Measurements from ENCODE around the gene PITPNM3.
A peak's percentile ranks its signal among the peaks of the same experiment; 100 is the strongest.

PITPNM3 gene

GRCh38 chr17:6574687-6575595 lies 18.6 kb upstream of the PITPNM3 start:
- no peak for TF ChIP-seq REST (IDR thresholded peaks at IDR 0.05; ENCODE audit: low read depth)
- TF ChIP-seq TEAD4 (IDR thresholded peaks at IDR 0.05), result 0 out of 2 replicates have a peak, but pooled peaks have one; percentile 14
- TF ChIP-seq USF1 (IDR thresholded peaks at IDR 0.05), result no peak
- TF ChIP-seq RAD21 (IDR thresholded peaks at IDR 0.05; ENCODE audit: low read depth), result peak; percentile 36; the same call in 1 of the 2 replicates
- TF ChIP-seq EGR1 (IDR thresholded peaks at IDR 0.05), result peak; percentile 84

- TF ChIP-seq CREB1 (IDR thresholded peaks at IDR 0.05; ENCODE audit: low read depth), result no peak
- no peak for TF ChIP-seq CEBPB (IDR thresholded peaks at IDR 0.05)
- TF ChIP-seq ZBTB7A (IDR thresholded peaks at IDR 0.05; ENCODE audit: low read depth), result no peak
- TF ChIP-seq RAD21 (IDR thresholded peaks at IDR 0.05; ENCODE audit: low read depth), result no peak
- no peak for TF ChIP-seq TEAD4 (IDR thresholded peaks at IDR 0.05)
- TF ChIP-seq YY1 (IDR thresholded peaks at IDR 0.05; ENCODE audit: low read depth), result no peak
- no peak for TF ChIP-seq FOXM1 (IDR thresholded peaks at IDR 0.05; ENCODE audit: borderline replicate concordance, low read depth)
Measured at GRCh38 chr17:6573982-6574686, 17.8 kb upstream of the PITPNM3 start.

GRCh38 chr17:6572972-6573370 lies 16.6 kb upstream of the PITPNM3 start:
- TF ChIP-seq EGR1 (IDR thresholded peaks at IDR 0.05), result no peak
- TF ChIP-seq FOXM1 (IDR thresholded peaks at IDR 0.05; ENCODE audit: borderline replicate concordance, low read depth), result no peak
- no peak for TF ChIP-seq RAD21 (IDR thresholded peaks at IDR 0.05; ENCODE audit: low read depth)
- TF ChIP-seq YY1 (IDR thresholded peaks at IDR 0.05; ENCODE audit: low read depth), result no peak
- no peak for TF ChIP-seq MAX (IDR thresholded peaks at IDR 0.05)
- TF ChIP-seq ZBTB7A (IDR thresholded peaks at IDR 0.05; ENCODE audit: low read depth), result no peak
- TF ChIP-seq TEAD4 (IDR thresholded peaks at IDR 0.05), result no peak
- TF ChIP-seq TAF1 (IDR thresholded peaks at IDR 0.05; ENCODE audit: low read depth), result no peak
- no peak for TF ChIP-seq CEBPB (IDR thresholded peaks at IDR 0.05)
- TF ChIP-seq TCF12 (IDR thresholded peaks at IDR 0.05; ENCODE audit: low read depth), result no peak
- no peak for TF ChIP-seq USF1 (IDR thresholded peaks at IDR 0.05)
- no peak for TF ChIP-seq EP300 (IDR thresholded peaks at IDR 0.05; ENCODE audit: borderline replicate concordance)

- TF ChIP-seq YY1 (IDR thresholded peaks at IDR 0.05; ENCODE audit: low read depth), result no peak
- TF ChIP-seq FOXM1 (IDR thresholded peaks at IDR 0.05; ENCODE audit: borderline replicate concordance, low read depth), result no peak
- TF ChIP-seq TEAD4 (IDR thresholded peaks at IDR 0.05), result no peak
- TF ChIP-seq TAF1 (IDR thresholded peaks at IDR 0.05; ENCODE audit: low read depth), result no peak
- TF ChIP-seq CREB1 (IDR thresholded peaks at IDR 0.05; ENCODE audit: low read depth), result no peak
- no peak for TF ChIP-seq MAX (IDR thresholded peaks at IDR 0.05)
- no peak for TF ChIP-seq USF1 (IDR thresholded peaks at IDR 0.05)
- no peak for TF ChIP-seq CEBPB (IDR thresholded peaks at IDR 0.05)
- TF ChIP-seq TCF12 (IDR thresholded peaks at IDR 0.05; ENCODE audit: low read depth), result no peak
- TF ChIP-seq ZBTB7A (IDR thresholded peaks at IDR 0.05; ENCODE audit: low read depth), result no peak
- no peak for TF ChIP-seq REST (IDR thresholded peaks at IDR 0.05; ENCODE audit: low read depth)
Measured at GRCh38 chr17:6571452-6571781, 15.1 kb upstream of the PITPNM3 start.

GRCh38 chr17:6570731-6571451 lies 14.5 kb upstream of the PITPNM3 start:
- no peak for TF ChIP-seq RAD21 (IDR thresholded peaks at IDR 0.05; ENCODE audit: low read depth)
- no peak for TF ChIP-seq TEAD4 (IDR thresholded peaks at IDR 0.05)
- no peak for TF ChIP-seq REST (IDR thresholded peaks at IDR 0.05; ENCODE audit: low read depth)
- TF ChIP-seq FOXM1 (IDR thresholded peaks at IDR 0.05; ENCODE audit: borderline replicate concordance, low read depth), result no peak
- TF ChIP-seq CREB1 (IDR thresholded peaks at IDR 0.05; ENCODE audit: low read depth), result no peak
- no peak for TF ChIP-seq EGR1 (IDR thresholded peaks at IDR 0.05)
- TF ChIP-seq YY1 (IDR thresholded peaks at IDR 0.05; ENCODE audit: low read depth), result no peak
- no peak for TF ChIP-seq CEBPB (IDR thresholded peaks at IDR 0.05)
- no peak for TF ChIP-seq EP300 (IDR thresholded peaks at IDR 0.05; ENCODE audit: borderline replicate concordance)
- TF ChIP-seq MAX (IDR thresholded peaks at IDR 0.05), result no peak
- no peak for TF ChIP-seq TCF12 (IDR thresholded peaks at IDR 0.05; ENCODE audit: low read depth)
- TF ChIP-seq ZBTB7A (IDR thresholded peaks at IDR 0.05; ENCODE audit: low read depth), result no peak
- TF ChIP-seq TAF1 (IDR thresholded peaks at IDR 0.05; ENCODE audit: low read depth), result no peak
- no peak for TF ChIP-seq USF1 (IDR thresholded peaks at IDR 0.05)
- no peak for TF ChIP-seq NFIC (IDR thresholded peaks at IDR 0.05)

Measured in Ishikawa (cell line).